LNCAP (cell line): Measurements from ENCODE around the gene ZC3H12C.

Experiments used
- TF ChIP-seq, protein P1 (sequence below): fragments of 450-650 bp; IDR thresholded peaks from 2 replicates; pipeline ENCODE4 v1.5.1; 2017; ENCODE audit warnings: mild to moderate bottlenecking

The ZC3H12C gene

DNA sequence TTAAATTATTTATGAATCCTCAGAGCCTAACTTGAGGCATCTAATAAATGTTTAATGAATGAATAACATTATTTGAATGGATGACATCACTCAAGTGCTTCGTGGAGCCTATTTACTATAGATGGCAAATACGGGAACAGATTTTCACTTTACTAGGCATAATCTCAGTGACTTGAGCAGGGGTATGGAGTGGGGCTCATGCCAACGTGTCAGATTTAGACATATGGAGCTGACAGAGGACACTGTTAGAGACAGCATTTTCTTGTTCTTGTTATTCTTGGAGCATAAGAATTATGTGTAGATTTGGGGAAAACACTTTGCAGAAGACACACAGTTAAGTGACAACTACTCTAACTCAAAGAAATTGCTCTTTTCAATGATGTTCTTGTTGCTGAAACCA is 124.7 kb downstream of the ZC3H12C start:
- TF ChIP-seq, protein P1, sequence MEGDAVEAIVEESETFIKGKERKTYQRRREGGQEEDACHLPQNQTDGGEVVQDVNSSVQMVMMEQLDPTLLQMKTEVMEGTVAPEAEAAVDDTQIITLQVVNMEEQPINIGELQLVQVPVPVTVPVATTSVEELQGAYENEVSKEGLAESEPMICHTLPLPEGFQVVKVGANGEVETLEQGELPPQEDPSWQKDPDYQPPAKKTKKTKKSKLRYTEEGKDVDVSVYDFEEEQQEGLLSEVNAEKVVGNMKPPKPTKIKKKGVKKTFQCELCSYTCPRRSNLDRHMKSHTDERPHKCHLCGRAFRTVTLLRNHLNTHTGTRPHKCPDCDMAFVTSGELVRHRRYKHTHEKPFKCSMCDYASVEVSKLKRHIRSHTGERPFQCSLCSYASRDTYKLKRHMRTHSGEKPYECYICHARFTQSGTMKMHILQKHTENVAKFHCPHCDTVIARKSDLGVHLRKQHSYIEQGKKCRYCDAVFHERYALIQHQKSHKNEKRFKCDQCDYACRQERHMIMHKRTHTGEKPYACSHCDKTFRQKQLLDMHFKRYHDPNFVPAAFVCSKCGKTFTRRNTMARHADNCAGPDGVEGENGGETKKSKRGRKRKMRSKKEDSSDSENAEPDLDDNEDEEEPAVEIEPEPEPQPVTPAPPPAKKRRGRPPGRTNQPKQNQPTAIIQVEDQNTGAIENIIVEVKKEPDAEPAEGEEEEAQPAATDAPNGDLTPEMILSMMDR = no peak

DNA sequence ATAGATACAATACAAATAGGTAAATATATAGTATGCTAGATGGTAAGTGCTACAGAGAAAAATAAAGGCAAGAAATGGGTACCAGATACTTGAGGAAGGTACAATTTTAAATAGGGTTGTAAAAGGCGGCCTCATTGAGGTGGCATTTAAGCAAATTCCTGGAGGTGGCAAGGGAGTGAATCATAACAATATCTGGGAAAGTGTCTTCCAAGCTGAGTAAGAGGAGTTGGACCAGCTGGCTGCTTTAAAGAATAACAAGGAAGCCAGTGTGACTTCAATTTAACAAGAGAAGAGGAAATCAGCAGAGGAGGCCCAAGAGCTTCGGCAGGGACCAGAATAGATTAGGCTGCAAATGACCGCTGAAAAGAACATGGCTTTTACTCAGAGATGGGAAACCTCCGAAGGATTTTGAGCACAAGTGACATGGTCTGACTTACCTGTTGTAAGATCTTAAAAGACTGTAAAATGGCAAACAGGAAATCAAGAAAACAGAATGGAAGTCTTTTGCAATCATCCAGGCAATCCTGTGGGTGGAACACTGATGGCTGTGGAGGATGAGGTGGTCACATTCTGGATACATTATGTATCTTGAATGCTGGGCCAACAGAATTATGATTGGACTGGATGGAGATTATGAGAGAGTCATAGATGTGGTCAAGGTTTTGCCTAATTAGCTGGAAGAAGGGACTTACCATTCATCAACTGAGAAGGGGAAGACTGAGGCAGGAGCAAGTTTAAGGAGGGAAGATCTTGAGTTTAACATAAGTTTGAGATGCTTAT is 126.0 kb downstream of the ZC3H12C start:
- TF ChIP-seq, protein P1 = no peak
